NB4 (cell line): ENCODE data around the gene POLR2I.

Experiments
- CTCF ChIP-seq: IDR thresholded peaks from one replicate; pipeline ENCODE4 v1.5.1; 2012; ENCODE audit warnings: low read depth, low read length
- POLR2A ChIP-seq: IDR thresholded peaks from 2 replicates; pipeline ENCODE4 v1.6.1; 2011; ENCODE audit warnings: mild to moderate bottlenecking; ENCODE audit not compliant: insufficient read length; ENCODE audit errors: extremely low read depth
- TF ChIP-seq, protein P1 (sequence below): IDR thresholded peaks from 2 replicates; pipeline ENCODE4 v1.6.1; 2011; ENCODE audit warnings: low read depth, low read length

DNA sequence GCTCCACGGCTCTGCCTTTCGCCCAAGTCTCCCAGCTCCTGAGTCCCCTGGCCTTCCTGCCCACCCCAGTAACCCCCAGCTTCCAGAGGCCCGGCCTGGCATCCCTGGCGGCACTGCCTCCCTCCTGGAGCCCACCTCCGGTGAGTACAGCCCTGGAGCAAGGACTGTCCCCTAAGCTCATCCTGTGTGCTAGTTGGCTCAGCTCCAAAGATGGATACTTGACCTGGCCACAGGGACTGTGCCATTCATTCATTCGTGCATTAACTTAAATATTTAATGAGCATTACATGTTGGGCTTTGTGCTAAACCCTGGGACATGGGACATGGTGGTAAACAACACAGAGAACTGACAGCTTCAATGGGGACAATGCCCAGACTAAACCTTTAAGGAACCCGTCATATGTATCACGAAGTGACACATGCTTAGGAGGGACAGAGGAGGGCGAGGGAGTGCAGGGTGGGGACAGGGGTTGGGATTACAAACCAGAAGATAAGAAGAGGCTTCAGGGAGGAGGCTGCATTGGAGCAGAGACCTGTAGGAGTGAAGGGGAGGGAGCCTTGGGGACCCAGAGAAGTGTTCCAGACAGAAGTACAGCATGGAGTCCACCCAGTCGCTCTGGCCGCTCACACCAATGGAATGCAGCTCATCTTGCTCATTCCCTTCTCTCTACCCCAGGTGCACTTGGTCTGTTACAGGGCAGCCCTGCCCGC, 10.7 kb downstream of the POLR2I start:
- TF ChIP-seq CTCF (no peak), POLR2A (no peak)
- TF ChIP-seq, protein P1, sequence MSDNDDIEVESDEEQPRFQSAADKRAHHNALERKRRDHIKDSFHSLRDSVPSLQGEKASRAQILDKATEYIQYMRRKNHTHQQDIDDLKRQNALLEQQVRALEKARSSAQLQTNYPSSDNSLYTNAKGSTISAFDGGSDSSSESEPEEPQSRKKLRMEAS = no peak
